Mononuclear cell (primary cell): Measurements from ENCODE around the gene TBX10. TPM values are rescaled to one million over a fixed set of nuclear protein-coding genes. Genes with fewer than 3 reads are reported as not detected.
"Not testable (repeated sequence)": the region's sequence is repeated elsewhere in the genome, so short reads cannot be mapped to it uniquely, and the experiment has no call there.

Experiments used
- H3K27me3 ChIP-seq: 2 replicates; pipeline ENCODE4 v1.6.0; 2011; ENCODE audit warnings: low read length, control low read depth; ENCODE audit not compliant: insufficient read depth
- H3K4me1 ChIP-seq: 2 replicates; pipeline ENCODE4 v1.5.1; 2011; ENCODE audit warnings: mild to moderate bottlenecking, low read length, control low read depth; ENCODE audit not compliant: insufficient read depth
- H3K4me3 ChIP-seq: 2 replicates; pipeline ENCODE4 v1.5.1; 2011; ENCODE audit warnings: mild to moderate bottlenecking, low read length, moderate library complexity
- H3K9me3 ChIP-seq: 2 replicates; pipeline ENCODE4 v1.5.1; 2011; ENCODE audit warnings: low read depth, mild to moderate bottlenecking, control low read depth, low read length
- total RNA-seq: library from RNA; depleted of rRNA; stranded (reverse); fragments of >200 nt; gene quantifications from one replicate; pipeline ENCODE4 v1.2.3, GENCODE V29; 2012

The TBX10 gene
- total RNA-seq, 1 donor: not detected

DNA sequence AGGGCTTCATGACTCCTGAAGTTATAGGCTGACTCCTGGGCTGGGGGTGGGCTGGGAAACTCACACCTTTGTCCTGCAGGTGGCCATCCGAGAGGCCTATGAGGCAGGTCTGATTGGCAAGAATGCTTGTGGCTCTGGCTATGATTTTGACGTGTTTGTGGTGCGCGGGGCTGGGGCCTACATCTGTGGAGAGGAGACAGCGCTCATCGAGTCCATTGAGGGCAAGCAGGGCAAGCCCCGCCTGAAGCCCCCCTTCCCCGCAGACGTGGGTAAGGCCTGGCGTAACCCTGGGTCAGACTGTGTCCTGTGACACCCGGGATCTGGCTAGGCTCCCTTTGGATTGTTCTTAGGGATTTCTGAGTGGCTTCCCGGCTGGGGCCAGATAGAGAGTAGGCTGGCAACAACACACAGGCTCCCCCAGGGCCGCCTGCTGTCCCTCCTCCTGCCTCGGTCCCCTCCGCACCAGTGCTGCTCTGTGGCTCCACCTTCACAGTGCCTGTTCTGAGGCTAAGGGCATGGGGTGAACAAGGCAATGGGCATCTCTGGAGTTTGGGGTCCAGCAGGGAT is 29.2 kb downstream of the TBX10 start:
- Histone ChIP-seq H3K9me3 (no peaks in the 10 kb centered on the region), H3K4me1 (peaks cover 47% of the 10 kb centered on the region)

DNA sequence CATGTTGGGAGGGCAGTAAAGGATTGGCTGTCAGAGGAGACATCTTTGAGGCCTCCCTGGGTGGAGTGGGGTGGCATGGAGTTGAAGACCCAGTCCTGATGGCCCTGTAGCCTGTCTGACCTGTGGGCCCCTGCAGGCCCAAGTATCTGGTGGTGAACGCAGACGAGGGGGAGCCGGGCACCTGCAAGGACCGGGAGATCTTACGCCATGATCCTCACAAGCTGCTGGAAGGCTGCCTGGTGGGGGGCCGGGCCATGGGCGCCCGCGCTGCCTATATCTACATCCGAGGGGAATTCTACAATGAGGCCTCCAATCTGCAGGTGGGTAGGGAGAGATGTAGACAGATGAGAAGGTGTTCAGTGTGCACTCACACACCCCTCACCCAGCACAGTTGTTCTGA is 30.2 kb downstream of the TBX10 start:
- Histone ChIP-seq H3K4me1 (peaks cover 36% of the 10 kb centered on the region), H3K9me3 (no peaks in the 10 kb centered on the region), H3K27me3 (no peaks in the 10 kb centered on the region), H3K4me3 (no peak overlapping the region)

More for the DNA sequence above, 29.2 kb downstream of the TBX10 start:
- no peak overlapping the region for H3K4me3 ChIP-seq
- H3K27me3 ChIP-seq: no peaks in the 10 kb centered on the region

DNA sequence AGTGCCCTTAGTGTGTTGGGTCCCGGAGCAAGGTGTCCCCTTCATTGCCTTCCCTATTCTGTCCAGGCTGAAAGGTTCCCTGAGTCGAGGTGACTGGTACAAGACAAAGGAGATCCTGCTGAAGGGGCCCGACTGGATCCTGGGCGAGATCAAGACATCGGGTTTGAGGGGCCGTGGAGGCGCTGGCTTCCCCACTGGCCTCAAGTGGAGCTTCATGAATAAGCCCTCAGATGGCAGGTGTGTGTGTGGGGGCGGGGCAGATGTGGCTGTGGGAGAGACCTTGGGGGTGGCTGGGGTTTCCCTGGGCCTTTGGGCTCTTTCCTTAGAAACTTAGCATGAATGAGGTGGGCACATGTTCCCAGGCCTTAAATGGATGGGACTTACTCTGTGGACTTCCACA is 31.1 kb downstream of the TBX10 start:
- no peak overlapping the region for H3K4me3 ChIP-seq
- no peaks in the 10 kb centered on the region for H3K9me3 ChIP-seq
- peaks cover 28% of the 10 kb centered on the region for H3K4me1 ChIP-seq
- no peaks in the 10 kb centered on the region for H3K27me3 ChIP-seq

- H3K9me3 ChIP-seq: no peaks in the 10 kb centered on the region
- H3K4me1 ChIP-seq: peaks cover 19% of the 10 kb centered on the region
- H3K4me3 ChIP-seq: peak overlapping the region; percentile 76
- no peaks in the 10 kb centered on the region for H3K27me3 ChIP-seq
Measured at GRCh38 chr11:67607507-67607906, 32.1 kb downstream of the TBX10 start.

DNA sequence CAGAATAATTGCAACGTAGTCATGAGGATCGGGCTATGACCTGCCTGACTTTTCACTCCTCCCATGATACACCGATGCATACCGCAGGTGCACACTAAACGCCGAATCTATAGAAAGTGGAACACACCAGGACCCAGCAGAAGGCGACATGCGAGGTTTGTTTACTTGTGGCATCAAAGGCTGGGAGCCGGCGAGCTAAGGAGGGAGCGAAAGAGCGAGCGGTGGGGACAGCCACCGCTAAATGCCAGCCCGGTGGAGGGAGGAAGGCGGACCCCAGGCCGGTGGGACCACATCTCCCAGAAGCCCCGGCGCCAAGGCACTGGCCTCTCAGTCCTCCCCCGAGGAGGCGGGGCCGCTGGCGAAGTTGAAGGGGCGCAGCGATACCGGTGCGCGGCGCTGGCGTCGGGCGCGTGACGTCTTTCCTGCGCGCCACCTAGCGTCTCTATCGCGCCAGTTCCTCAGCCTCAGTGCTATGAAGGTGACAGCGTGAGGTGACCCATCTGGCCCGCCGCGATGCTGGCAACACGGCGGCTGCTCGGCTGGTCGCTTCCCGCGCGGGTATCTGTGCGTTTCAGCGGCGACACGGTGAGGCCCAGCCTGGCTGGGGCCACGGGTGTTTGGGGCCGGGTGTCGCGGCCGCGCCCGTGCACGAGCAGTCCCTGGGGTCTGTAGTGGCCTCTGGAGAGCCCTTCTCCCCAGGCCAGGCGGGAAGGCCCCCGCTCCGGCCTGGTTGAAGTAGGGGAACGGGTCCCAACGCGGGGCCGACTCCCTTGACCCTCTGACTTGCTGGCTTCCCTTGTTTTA is 32.9 kb downstream of the TBX10 start, which contains the start of gene NDUFV1:
Gene NDUFV1 (plus strand): TSS at position 445 of the 804 bp plus-strand sequence. CDS start 69 bp downstream, at position 514.
- no peaks in the 10 kb centered on the region for H3K9me3 ChIP-seq
- peak within 1 kb of the TSS; percentile 76 for H3K4me3 ChIP-seq
- peaks cover 19% of the 10 kb centered on the region for H3K4me1 ChIP-seq
- no peaks in the 10 kb centered on the region for H3K27me3 ChIP-seq

DNA sequence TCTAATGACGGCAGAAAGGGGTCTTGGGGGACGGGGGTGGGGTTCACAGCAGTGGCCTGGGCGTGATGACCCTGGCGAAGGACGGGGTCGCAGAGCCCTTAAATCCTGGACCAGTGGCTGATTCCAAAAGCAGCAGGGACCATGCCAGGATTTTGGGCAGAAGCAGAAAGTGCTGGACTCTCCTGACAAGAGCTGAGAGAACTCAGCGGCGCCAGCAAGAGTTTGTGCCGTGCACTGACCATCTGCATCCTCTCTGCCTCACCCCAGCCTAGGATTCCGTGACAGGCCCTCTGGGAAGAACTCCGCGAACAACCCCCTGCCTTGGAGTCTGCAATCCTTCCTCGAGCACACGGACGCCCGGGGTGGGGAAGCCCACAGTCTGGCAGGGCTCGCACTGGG is 33.5 kb downstream of the TBX10 start:
- H3K9me3 ChIP-seq: no peaks in the 10 kb centered on the region
- peaks cover 21% of the 10 kb centered on the region for H3K4me1 ChIP-seq
- H3K27me3 ChIP-seq: no peaks in the 10 kb centered on the region
- peak overlapping the region; percentile 76 for H3K4me3 ChIP-seq

GRCh38 chr11:67605231-67606011 is 34.1 kb downstream of the TBX10 start:
- peaks cover 28% of the 10 kb centered on the region for H3K4me1 ChIP-seq
- H3K27me3 ChIP-seq: no peaks in the 10 kb centered on the region
- no peak overlapping the region for H3K4me3 ChIP-seq
- H3K9me3 ChIP-seq: no peaks in the 10 kb centered on the region

DNA sequence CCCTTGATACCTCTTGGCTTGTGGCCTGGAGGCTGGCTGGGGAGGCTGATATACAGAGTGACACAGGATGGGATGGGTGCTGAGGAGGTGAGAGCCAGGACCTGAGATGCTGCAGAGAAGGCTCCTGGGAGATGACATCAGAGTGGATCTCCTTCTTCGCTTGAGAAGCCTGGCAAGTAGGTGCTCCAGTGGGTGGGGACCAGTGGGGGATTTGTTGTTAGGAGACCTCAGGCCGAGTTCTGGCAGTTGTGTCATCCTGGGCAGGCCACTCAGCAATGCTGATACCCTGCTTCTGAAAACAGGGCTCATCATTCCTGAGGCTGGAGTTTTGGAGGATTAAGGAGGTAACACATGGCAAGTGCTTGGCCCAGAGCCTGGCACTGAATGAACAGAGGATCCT is 34.7 kb downstream of the TBX10 start:
- H3K4me3 ChIP-seq: no peak overlapping the region
- H3K27me3 ChIP-seq: no peaks in the 10 kb centered on the region

DNA sequence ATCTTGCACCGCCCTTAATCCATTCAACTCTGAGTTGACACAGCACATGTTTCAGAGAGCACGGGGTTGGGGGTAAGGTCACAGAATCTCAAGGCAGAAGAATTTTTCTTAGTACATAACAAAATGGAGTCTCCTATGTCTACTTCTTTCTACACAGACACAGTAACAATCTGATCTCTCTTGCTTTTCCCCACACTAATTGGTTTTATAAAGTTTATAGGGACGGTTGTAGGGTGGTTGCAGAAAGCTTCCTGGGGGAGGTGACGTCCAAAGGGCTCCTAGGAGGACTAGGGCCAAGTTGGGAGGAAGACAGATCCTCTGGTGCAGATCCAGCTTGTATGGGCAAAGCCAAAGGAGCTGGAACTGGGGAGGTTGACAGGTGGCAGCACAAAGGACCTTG is 35.4 kb downstream of the TBX10 start:
- H3K4me1 ChIP-seq: peaks cover 31% of the 10 kb centered on the region
- not testable (repeated sequence) for H3K9me3 ChIP-seq, H3K27me3 ChIP-seq, H3K4me3 ChIP-seq

More for the DNA sequence above, 34.7 kb downstream of the TBX10 start:
- H3K4me1 ChIP-seq: peaks cover 31% of the 10 kb centered on the region
- no peaks in the 10 kb centered on the region for H3K9me3 ChIP-seq

DNA sequence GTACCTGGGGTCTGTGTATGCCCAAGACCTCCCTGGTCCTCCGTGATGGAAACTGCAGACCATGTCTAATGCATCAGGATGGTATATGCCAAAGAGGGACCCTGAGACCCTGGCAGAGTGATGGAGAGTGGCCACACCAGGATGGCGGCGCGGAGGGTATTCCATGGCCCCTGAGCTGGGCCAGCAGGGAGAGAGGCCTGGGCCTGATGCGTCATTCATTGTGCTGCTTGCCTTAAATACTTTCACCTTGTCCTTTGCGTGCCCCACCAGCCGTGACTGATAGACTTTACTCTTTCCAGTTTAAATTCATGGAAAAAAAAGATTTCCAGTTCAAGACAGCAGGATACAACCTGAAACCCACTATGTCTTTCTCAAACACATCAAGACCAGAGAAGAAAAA is 38.5 kb downstream of the TBX10 start:
- H3K27me3 ChIP-seq: no peaks in the 10 kb centered on the region
- H3K9me3 ChIP-seq: no peaks in the 10 kb centered on the region
- H3K4me3 ChIP-seq: no peak overlapping the region
- peaks cover 14% of the 10 kb centered on the region for H3K4me1 ChIP-seq

DNA sequence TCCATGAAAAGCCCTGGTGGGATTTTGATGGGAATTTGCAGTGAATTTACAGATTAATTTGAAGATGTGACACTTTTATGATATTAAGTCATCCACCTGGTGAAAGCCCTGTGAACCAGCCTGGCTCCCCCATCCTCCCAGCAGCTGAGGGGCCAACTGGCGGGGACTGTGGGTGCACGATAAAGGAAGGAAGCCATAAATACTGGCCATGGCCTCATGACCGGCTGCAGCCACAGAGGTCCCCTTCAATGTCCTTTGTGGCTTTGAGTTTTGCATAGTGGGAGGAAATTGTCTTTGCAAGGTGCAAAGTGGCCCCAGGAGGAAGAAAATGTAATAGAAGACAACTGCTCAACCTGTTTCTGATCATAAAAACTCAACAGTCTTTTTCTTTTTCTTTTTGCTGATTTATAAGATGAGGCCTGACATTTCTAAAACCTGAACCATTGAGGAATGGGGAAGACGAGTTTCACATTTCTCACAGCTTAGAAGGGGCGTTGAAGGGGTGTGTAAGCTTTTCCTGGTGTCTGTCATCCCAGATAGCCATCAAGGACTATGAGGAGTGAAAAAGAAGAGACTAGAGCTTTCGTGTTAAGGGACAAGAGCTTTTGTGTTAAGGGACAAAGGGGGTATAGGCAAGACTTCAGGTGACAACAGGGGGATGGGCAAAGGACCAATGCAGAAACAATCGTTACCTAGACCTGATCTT is 39.1 kb downstream of the TBX10 start:
- Histone ChIP-seq H3K27me3 (no peaks in the 10 kb centered on the region), H3K9me3 (no peaks in the 10 kb centered on the region), H3K4me3 (no peak overlapping the region), H3K4me1 (peaks cover 12% of the 10 kb centered on the region)

DNA sequence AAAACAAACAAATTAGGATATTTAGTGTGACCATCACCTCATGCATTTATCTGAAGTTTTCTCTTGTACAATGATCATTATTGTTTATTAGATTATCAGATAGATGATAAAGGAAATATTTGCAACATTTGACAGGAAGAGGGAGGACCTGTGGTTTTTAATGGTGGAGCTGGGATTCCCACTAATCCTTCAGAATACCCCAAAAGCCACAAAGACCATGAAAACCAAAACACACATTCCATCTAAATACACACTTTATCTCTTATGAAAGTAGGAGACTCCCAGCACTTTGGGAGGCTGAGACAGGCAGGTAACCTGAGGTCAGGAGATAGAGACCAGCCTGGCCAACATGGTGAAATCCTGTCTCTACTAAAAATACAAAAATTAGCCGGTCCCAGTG is 40.4 kb downstream of the TBX10 start:
- peaks cover 12% of the 10 kb centered on the region for H3K4me1 ChIP-seq

DNA sequence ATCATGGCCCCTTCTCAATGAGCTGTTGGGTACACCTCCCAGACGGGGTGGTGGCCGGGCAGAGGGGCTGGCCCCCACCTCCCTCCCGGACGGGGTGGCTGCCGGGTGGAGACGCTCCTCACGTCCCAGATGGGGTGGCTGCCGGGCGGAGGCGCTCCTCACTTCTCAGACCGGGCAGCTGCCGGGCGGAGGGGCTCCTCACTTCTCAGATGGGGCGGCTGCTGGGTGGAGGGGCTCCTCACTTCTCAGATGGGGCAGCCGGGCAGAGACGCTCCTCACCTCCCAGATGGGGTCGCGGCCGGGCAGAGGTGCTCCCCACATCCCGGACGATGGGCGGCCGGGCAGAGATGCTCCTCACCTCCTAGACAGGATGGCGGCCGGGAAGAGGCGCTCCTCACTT is 41.6 kb downstream of the TBX10 start:
- H3K4me3 ChIP-seq, H3K9me3 ChIP-seq, H3K27me3 ChIP-seq: not testable (repeated sequence)
- peaks cover 12% of the 10 kb centered on the region for H3K4me1 ChIP-seq

More for the DNA sequence above, 40.4 kb downstream of the TBX10 start:
- Histone ChIP-seq H3K4me3 (no peak overlapping the region), H3K9me3 (no peaks in the 10 kb centered on the region), H3K27me3 (no peaks in the 10 kb centered on the region)

DNA sequence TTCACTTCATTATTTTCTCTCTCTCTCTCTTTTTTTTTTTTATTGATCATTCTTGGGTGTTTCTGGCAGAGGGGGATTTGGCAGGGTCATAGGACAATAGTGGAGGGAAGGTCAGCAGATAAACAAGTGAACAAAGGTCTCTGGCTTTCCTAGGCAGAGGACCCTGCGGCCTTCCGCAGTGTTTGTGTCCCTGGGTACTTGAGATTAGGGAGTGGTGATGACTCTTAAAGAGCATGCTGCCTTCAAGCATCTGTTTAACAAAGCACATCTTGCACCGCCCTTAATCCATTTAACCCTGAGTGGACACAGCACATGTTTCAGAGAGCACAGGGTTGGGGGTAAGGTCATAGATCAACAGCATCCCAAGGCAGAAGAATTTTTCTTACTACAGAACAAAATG is 42.1 kb downstream of the TBX10 start:
- H3K27me3 ChIP-seq, H3K4me3 ChIP-seq, H3K9me3 ChIP-seq: not testable (repeated sequence)
- peaks cover 13% of the 10 kb centered on the region for H3K4me1 ChIP-seq
